Liver (tissue), 3 donors: ENCODE measurements around the gene ANKRD13A.

Source experiments
- ATF3 ChIP-seq: IDR thresholded peaks from 2 replicates; pipeline ENCODE4 v1.6.1; 2016; ENCODE audit warnings: antibody characterized with exemption
- CTCF ChIP-seq: fragments of 150-350 bp; IDR thresholded peaks from 2 replicates; pipeline ENCODE4 v1.5.1; 2017; ENCODE audit warnings: improper control_type of control experiment, low read depth, low read length; ENCODE audit not compliant: missing input control
- FOXA1 ChIP-seq: IDR thresholded peaks from 2 replicates; pipeline ENCODE4 v1.6.1; 2016; ENCODE audit warnings: antibody characterized with exemption
- GABPA ChIP-seq, 2 donors: IDR thresholded peaks in 1 of 2; conservative IDR thresholded peaks in 1 of 2; 2 replicates each; pipeline ENCODE4 v1.6.1; 2016; ENCODE audit warnings: antibody characterized with exemption in 2 of 2, mild to moderate bottlenecking in 1 of 2, moderate library complexity in 1 of 2
- MAX ChIP-seq: IDR thresholded peaks from 2 replicates; pipeline ENCODE4 v1.6.1; 2016; ENCODE audit warnings: antibody characterized with exemption
- RAD21 ChIP-seq, 2 donors: IDR thresholded peaks; 2 replicates each; pipeline ENCODE4 v1.6.1; 2016; ENCODE audit warnings: antibody characterized with exemption in 2 of 2, mild to moderate bottlenecking in 2 of 2
- REST ChIP-seq: IDR thresholded peaks from 2 replicates; pipeline ENCODE4 v1.6.1; 2016; ENCODE audit warnings: antibody characterized with exemption, mild to moderate bottlenecking
- TAF1 ChIP-seq: conservative IDR thresholded peaks from 2 replicates; pipeline ENCODE4 v1.6.1; 2016; ENCODE audit warnings: antibody characterized with exemption, mild to moderate bottlenecking
- YY1 ChIP-seq: IDR thresholded peaks from 2 replicates; pipeline ENCODE4 v1.6.1; 2016; ENCODE audit warnings: antibody characterized with exemption, mild to moderate bottlenecking
- ZBTB33 ChIP-seq: IDR thresholded peaks from 2 replicates; pipeline ENCODE4 v1.6.1; 2016; ENCODE audit warnings: antibody characterized with exemption
- donor health status: healthy.
- donor health status: healthy.

- TF ChIP-seq TAF1 = no peak
- TF ChIP-seq CTCF = no peak
- no peak for TF ChIP-seq ATF3
- TF ChIP-seq YY1 = no peak
- TF ChIP-seq RAD21 (IDR thresholded peaks at IDR 0.05) = no peak
- TF ChIP-seq GABPA (IDR thresholded peaks at IDR 0.05 in 1 of 2, conservative IDR thresholded peaks at IDR 0.05 in 1 of 2) = no peak
- no peak for TF ChIP-seq MAX
- no peak for TF ChIP-seq FOXA1
- TF ChIP-seq REST = no peak
- TF ChIP-seq ZBTB33 = no peak
These were observed 66.3 kb downstream of the ANKRD13A start for GRCh38 chr12:110065540-110065939.
